Measurements from ENCODE around the gene LAMA2.

Gene LAMA2

GRCh38 chr6:129030215-129030614 is 147.3 kb downstream of the LAMA2 start:
- no peaks in the 10 kb centered on the region for H3K9me3 ChIP-seq (ENCODE audit: insufficient read depth, low read length)
- H3K36me3 ChIP-seq (replicated peaks; ENCODE audit: low read depth, low read length) = no peaks in the 10 kb centered on the region
- no peak overlapping the region for H2AFZ ChIP-seq (ENCODE audit: low read depth, low read length)
- H3K4me1 ChIP-seq (ENCODE audit: low read length) = no peaks in the 10 kb centered on the region
- H3K79me2 ChIP-seq (ENCODE audit: low read length) = no peaks in the 10 kb centered on the region
- no peak overlapping the region for H3K9ac ChIP-seq (ENCODE audit: low read length)
- H4K20me1 ChIP-seq (ENCODE audit: insufficient read depth, low read length) = no peaks in the 10 kb centered on the region
- no peak for TF ChIP-seq CTCF (IDR thresholded peaks at IDR 0.05; ENCODE audit: low read depth, low read length)
- TF ChIP-seq EZH2phosphoT487 (IDR thresholded peaks at IDR 0.05; ENCODE audit: low read depth) = no peak
- H3K27ac ChIP-seq (ENCODE audit: low read length) = no peak overlapping the region
- H3K4me3 ChIP-seq (ENCODE audit: low read length) = no peak overlapping the region
- no peak overlapping the region for H3K4me2 ChIP-seq (ENCODE audit: low read length)
- H3K27me3 ChIP-seq (ENCODE audit: low read depth, low read length) = no peaks in the 10 kb centered on the region

GRCh38 chr6:129031051-129031599 is 148.2 kb downstream of the LAMA2 start:
- no peak for TF ChIP-seq EZH2phosphoT487 (IDR thresholded peaks at IDR 0.05; ENCODE audit: low read depth)
- TF ChIP-seq CTCF (IDR thresholded peaks at IDR 0.05; ENCODE audit: low read depth, low read length) = no peak
- no peak overlapping the region for H3K4me3 ChIP-seq (ENCODE audit: low read length)

GRCh38 chr6:129032602-129033001 is 149.7 kb downstream of the LAMA2 start:
- H3K36me3 ChIP-seq (replicated peaks; ENCODE audit: low read depth, low read length) = no peaks in the 10 kb centered on the region
- H3K4me1 ChIP-seq (ENCODE audit: low read length) = no peaks in the 10 kb centered on the region
- H3K4me3 ChIP-seq (ENCODE audit: low read length) = no peak overlapping the region
- H3K79me2 ChIP-seq (ENCODE audit: low read length) = no peaks in the 10 kb centered on the region
- no peak overlapping the region for H3K27ac ChIP-seq (ENCODE audit: low read length)
- no peaks in the 10 kb centered on the region for H3K9me3 ChIP-seq (ENCODE audit: insufficient read depth, low read length)
- no peak overlapping the region for H2AFZ ChIP-seq (ENCODE audit: low read depth, low read length)
- no peak overlapping the region for H3K4me2 ChIP-seq (ENCODE audit: low read length)
- no peak overlapping the region for H3K9ac ChIP-seq (ENCODE audit: low read length)
- TF ChIP-seq EZH2phosphoT487 (IDR thresholded peaks at IDR 0.05; ENCODE audit: low read depth) (no peak), CTCF (IDR thresholded peaks at IDR 0.05; ENCODE audit: low read depth, low read length) (no peak)
- H4K20me1 ChIP-seq (ENCODE audit: insufficient read depth, low read length) = no peaks in the 10 kb centered on the region
- H3K27me3 ChIP-seq (ENCODE audit: low read depth, low read length) = no peaks in the 10 kb centered on the region

More at GRCh38 chr6:129031051-129031599, 148.2 kb downstream of the LAMA2 start:
- Histone ChIP-seq H4K20me1 (ENCODE audit: insufficient read depth, low read length) (no peaks in the 10 kb centered on the region), H3K27me3 (ENCODE audit: low read depth, low read length) (no peaks in the 10 kb centered on the region), H3K27ac (ENCODE audit: low read length) (no peak overlapping the region), H3K36me3 (replicated peaks; ENCODE audit: low read depth, low read length) (no peaks in the 10 kb centered on the region), H3K4me1 (ENCODE audit: low read length) (no peaks in the 10 kb centered on the region), H3K9me3 (ENCODE audit: insufficient read depth, low read length) (no peaks in the 10 kb centered on the region), H3K79me2 (ENCODE audit: low read length) (no peaks in the 10 kb centered on the region), H3K4me2 (ENCODE audit: low read length) (no peak overlapping the region), H3K9ac (ENCODE audit: low read length) (no peak overlapping the region), H2AFZ (ENCODE audit: low read depth, low read length) (no peak overlapping the region)

- H3K79me2 ChIP-seq (ENCODE audit: low read length) = no peaks in the 10 kb centered on the region
- no peaks in the 10 kb centered on the region for H3K36me3 ChIP-seq (replicated peaks; ENCODE audit: low read depth, low read length)
- no peak overlapping the region for H3K4me2 ChIP-seq (ENCODE audit: low read length)
- no peaks in the 10 kb centered on the region for H3K27me3 ChIP-seq (ENCODE audit: low read depth, low read length)
- no peaks in the 10 kb centered on the region for H3K9me3 ChIP-seq (ENCODE audit: insufficient read depth, low read length)
- TF ChIP-seq EZH2phosphoT487 (IDR thresholded peaks at IDR 0.05; ENCODE audit: low read depth) = no peak
- no peak for TF ChIP-seq CTCF (IDR thresholded peaks at IDR 0.05; ENCODE audit: low read depth, low read length)
- no peaks in the 10 kb centered on the region for H3K4me1 ChIP-seq (ENCODE audit: low read length)
- no peak overlapping the region for H3K9ac ChIP-seq (ENCODE audit: low read length)
- H3K27ac ChIP-seq (ENCODE audit: low read length) = no peak overlapping the region
- no peaks in the 10 kb centered on the region for H4K20me1 ChIP-seq (ENCODE audit: insufficient read depth, low read length)
- no peak overlapping the region for H3K4me3 ChIP-seq (ENCODE audit: low read length)
- no peak overlapping the region for H2AFZ ChIP-seq (ENCODE audit: low read depth, low read length)
Measured at GRCh38 chr6:129033180-129033579, 150.2 kb downstream of the LAMA2 start.
